Measurements from ENCODE around the gene SLC8A1.

DNA sequence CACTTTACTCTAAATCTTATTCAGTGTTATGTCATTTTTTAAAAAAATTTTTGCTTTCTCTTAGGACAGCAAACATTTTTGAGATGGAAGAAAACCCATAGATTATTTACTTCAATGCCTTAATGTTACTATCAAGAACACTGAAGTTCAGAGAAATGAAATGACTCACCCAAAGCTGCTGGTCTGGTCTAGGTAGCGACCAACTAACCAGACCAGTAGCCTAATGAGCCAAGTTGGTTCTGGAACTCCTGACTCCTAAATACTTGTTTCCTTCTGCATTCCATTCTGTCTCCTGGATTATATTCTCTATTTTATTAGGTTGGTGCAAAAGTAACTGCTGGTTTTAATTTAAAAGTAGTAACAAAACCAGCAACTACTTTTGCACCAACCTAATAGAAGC lies 35.4 kb downstream of the SLC8A1 start:
- TF ChIP-seq, protein P1, sequence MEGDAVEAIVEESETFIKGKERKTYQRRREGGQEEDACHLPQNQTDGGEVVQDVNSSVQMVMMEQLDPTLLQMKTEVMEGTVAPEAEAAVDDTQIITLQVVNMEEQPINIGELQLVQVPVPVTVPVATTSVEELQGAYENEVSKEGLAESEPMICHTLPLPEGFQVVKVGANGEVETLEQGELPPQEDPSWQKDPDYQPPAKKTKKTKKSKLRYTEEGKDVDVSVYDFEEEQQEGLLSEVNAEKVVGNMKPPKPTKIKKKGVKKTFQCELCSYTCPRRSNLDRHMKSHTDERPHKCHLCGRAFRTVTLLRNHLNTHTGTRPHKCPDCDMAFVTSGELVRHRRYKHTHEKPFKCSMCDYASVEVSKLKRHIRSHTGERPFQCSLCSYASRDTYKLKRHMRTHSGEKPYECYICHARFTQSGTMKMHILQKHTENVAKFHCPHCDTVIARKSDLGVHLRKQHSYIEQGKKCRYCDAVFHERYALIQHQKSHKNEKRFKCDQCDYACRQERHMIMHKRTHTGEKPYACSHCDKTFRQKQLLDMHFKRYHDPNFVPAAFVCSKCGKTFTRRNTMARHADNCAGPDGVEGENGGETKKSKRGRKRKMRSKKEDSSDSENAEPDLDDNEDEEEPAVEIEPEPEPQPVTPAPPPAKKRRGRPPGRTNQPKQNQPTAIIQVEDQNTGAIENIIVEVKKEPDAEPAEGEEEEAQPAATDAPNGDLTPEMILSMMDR (IDR thresholded peaks at IDR 0.05) = no peak
- no peak for TF ChIP-seq POLR2A (IDR thresholded peaks at IDR 0.05)

Data from tibial nerve (tissue), 3 donors.